ENCODE measurements around the gene IVL. TPM values are rescaled to one million over a fixed set of nuclear protein-coding genes. Genes with fewer than 3 reads are reported as not detected.

The IVL gene
- total RNA-seq, 1 experiment from 2014 or later = not detected

DNA sequence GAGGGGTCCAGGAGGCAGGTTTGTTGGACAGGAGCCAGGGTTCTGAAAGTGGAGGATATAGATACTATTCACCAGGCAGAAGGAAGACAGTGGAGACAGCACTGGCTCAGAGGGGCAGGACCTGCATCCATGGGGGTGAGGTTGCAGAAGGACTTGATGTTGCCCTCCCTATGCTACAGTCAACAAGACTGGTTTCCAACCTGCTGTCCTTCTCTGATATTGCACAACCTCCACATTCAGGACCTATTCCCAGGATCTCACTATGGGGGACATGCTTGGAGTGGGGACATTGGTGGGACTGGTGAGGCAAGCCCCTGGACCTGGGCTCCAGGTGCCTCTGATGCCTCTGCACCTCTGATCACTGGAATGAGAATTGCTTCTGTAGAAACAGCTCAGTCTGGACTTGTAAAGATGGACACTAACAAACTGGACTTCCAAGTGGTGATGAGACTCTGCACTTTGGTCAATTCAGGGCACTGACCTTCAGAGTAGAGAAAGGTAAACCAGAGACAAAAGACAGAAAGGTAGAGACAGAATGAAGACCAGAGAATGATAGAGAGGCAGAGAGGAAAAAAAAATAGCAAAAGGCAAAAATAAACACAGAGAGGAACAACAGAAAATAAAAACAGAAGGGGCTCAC, 28.7 kb upstream of the IVL start:
- H3K4me3 ChIP-seq (ENCODE audit: low read depth in 2 of 2, low read length in 2 of 2) = no peak overlapping the region
- H3K9me3 ChIP-seq (ENCODE audit: control insufficient read depth, insufficient read depth, low read depth, low read length) = no peaks in the 10 kb centered on the region
- ChIA-PET POLR2A (no interaction called here), CTCF (no interaction called here)
- no peaks in the 10 kb centered on the region; the same call in 1 of the 2 replicates for H3K27me3 ChIP-seq (ENCODE audit: control insufficient read depth, insufficient read depth, low read length)
- in situ Hi-C loops (cut with HindIII; ENCODE audit: low pct_unique_long_range_greater_than_20kb, low sequenced_read_pairs) = no loop called here
- BruUV-seq (replicated peaks) = no TSS peak
- DNase-seq (ENCODE audit: low read depth, low spot score) (no peak), ATAC-seq (no peak)
- TF ChIP-seq POLR2AphosphoS5 (IDR thresholded peaks at IDR 0.05; ENCODE audit: low read depth, low read length) = no peak
- TF ChIP-seq, protein P1, sequence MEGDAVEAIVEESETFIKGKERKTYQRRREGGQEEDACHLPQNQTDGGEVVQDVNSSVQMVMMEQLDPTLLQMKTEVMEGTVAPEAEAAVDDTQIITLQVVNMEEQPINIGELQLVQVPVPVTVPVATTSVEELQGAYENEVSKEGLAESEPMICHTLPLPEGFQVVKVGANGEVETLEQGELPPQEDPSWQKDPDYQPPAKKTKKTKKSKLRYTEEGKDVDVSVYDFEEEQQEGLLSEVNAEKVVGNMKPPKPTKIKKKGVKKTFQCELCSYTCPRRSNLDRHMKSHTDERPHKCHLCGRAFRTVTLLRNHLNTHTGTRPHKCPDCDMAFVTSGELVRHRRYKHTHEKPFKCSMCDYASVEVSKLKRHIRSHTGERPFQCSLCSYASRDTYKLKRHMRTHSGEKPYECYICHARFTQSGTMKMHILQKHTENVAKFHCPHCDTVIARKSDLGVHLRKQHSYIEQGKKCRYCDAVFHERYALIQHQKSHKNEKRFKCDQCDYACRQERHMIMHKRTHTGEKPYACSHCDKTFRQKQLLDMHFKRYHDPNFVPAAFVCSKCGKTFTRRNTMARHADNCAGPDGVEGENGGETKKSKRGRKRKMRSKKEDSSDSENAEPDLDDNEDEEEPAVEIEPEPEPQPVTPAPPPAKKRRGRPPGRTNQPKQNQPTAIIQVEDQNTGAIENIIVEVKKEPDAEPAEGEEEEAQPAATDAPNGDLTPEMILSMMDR (IDR thresholded peaks at IDR 0.05) = no peak
- TF ChIP-seq TCF7L2 (IDR thresholded peaks at IDR 0.05; ENCODE audit: low read depth, low read length) = no peak
- TF ChIP-seq, protein P2, sequence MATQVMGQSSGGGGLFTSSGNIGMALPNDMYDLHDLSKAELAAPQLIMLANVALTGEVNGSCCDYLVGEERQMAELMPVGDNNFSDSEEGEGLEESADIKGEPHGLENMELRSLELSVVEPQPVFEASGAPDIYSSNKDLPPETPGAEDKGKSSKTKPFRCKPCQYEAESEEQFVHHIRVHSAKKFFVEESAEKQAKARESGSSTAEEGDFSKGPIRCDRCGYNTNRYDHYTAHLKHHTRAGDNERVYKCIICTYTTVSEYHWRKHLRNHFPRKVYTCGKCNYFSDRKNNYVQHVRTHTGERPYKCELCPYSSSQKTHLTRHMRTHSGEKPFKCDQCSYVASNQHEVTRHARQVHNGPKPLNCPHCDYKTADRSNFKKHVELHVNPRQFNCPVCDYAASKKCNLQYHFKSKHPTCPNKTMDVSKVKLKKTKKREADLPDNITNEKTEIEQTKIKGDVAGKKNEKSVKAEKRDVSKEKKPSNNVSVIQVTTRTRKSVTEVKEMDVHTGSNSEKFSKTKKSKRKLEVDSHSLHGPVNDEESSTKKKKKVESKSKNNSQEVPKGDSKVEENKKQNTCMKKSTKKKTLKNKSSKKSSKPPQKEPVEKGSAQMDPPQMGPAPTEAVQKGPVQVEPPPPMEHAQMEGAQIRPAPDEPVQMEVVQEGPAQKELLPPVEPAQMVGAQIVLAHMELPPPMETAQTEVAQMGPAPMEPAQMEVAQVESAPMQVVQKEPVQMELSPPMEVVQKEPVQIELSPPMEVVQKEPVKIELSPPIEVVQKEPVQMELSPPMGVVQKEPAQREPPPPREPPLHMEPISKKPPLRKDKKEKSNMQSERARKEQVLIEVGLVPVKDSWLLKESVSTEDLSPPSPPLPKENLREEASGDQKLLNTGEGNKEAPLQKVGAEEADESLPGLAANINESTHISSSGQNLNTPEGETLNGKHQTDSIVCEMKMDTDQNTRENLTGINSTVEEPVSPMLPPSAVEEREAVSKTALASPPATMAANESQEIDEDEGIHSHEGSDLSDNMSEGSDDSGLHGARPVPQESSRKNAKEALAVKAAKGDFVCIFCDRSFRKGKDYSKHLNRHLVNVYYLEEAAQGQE (IDR thresholded peaks at IDR 0.05; ENCODE audit: insufficient read depth in 1 of 2, low read depth in 2 of 2, low read length in 1 of 2) = no peak
- no peak for TF ChIP-seq SIN3A (IDR thresholded peaks at IDR 0.05; ENCODE audit: borderline replicate concordance, insufficient read depth, low read depth, low read length)
- no peaks in the 10 kb centered on the region for H3K4me1 ChIP-seq (ENCODE audit: control insufficient read depth, insufficient read depth, low read length)
- no peaks in the 10 kb centered on the region for H3K36me3 ChIP-seq (ENCODE audit: control insufficient read depth, insufficient read depth, low read length)
- H3K27ac ChIP-seq (ENCODE audit: low read length) = no peak overlapping the region
- intact Hi-C loops (cut with micrococcal nuclease; ENCODE audit: unreplicated experiment) = loop anchor here (10.0 kb wide), 1 partner anchor 155 kb away; the partner anchor contains the start of gene SPRR1B

DNA sequence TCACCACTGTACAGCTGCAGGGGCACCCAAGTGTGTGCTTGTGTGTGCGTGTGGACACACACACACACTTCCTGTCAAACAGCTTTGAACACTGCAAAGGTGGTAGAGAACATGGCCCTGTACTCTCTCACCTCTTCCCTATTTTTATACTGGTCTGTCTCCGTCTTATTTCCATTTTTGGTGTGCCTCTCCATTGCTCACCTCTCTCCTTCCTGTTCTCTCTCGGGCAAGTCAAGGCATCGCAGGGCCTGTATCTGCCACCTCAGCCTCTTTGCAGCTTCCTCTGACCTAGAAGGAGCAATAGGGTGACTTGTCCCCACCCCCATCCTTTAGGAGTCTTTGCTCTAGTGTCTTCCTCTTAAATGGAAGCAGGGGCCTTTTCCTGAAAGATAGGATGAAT, 28.0 kb upstream of the IVL start:
- Histone ChIP-seq H3K27me3 (ENCODE audit: control insufficient read depth, insufficient read depth, low read length) (no peaks in the 10 kb centered on the region; the same call in 1 of the 2 replicates), H3K36me3 (ENCODE audit: control insufficient read depth, insufficient read depth, low read length) (no peaks in the 10 kb centered on the region), H3K4me3 (ENCODE audit: low read depth in 2 of 2, low read length in 2 of 2) (no peak overlapping the region), H3K4me1 (ENCODE audit: control insufficient read depth, insufficient read depth, low read length) (no peaks in the 10 kb centered on the region), H3K9me3 (ENCODE audit: control insufficient read depth, insufficient read depth, low read depth, low read length) (no peaks in the 10 kb centered on the region), H3K27ac (ENCODE audit: low read length) (no peak overlapping the region)
- ChIA-PET CTCF (no interaction called here), POLR2A (no interaction called here)
- intact Hi-C loops (cut with micrococcal nuclease; ENCODE audit: unreplicated experiment) = no loop called here
- no TSS peak for BruUV-seq (replicated peaks)
- ATAC-seq = no peak
- TF ChIP-seq, protein P2 (IDR thresholded peaks at IDR 0.05; ENCODE audit: insufficient read depth in 1 of 2, low read depth in 2 of 2, low read length in 1 of 2) = no peak
- TF ChIP-seq TCF7L2 (IDR thresholded peaks at IDR 0.05; ENCODE audit: low read depth, low read length) = no peak
- TF ChIP-seq, protein P1 (IDR thresholded peaks at IDR 0.05) = no peak
- no peak for TF ChIP-seq POLR2AphosphoS5 (IDR thresholded peaks at IDR 0.05; ENCODE audit: low read depth, low read length)
- no peak for TF ChIP-seq SIN3A (IDR thresholded peaks at IDR 0.05; ENCODE audit: borderline replicate concordance, insufficient read depth, low read depth, low read length)
- DNase-seq (ENCODE audit: low read depth, low spot score) = no peak
- in situ Hi-C loops (cut with HindIII; ENCODE audit: low pct_unique_long_range_greater_than_20kb, low sequenced_read_pairs) = no loop called here

All from Panc1 (cell line).